ENCODE data around the gene MIGA2. TPM values are rescaled to one million over a fixed set of nuclear protein-coding genes. Genes with fewer than 3 reads are reported as not detected.

The MIGA2 gene
- total and polyA plus RNA-seq, 2 of the 8 experiments (the other 6 are each of a cell fraction or from before 2014, with no cell fraction given), result 24.6 to 39.0 TPM

GRCh38 chr9:129063061-129063460 is 26.6 kb downstream of the MIGA2 start:
- no peak for FAIRE-seq
- Histone ChIP-seq H3K27me3 (replicated peaks in 1 of 4; ENCODE audit: control insufficient read depth in 3 of 4, extremely low read depth in 1 of 4, insufficient read depth in 3 of 4, low read length in 3 of 4) (no peaks in the 10 kb centered on the region), H3K36me3 (ENCODE audit: control insufficient read depth in 2 of 4, insufficient read depth in 4 of 4, low read length in 3 of 4) (peaks cover 4 to 39% (median 20%) of the 10 kb centered on the region in 4 experiments; a peak in 7 of 8 replicates)

More at GRCh38 chr9:129063061-129063460, 26.6 kb downstream of the MIGA2 start:
- TF ChIP-seq TEAD4 (IDR thresholded peaks at IDR 0.05; ENCODE audit: low read depth, low read length), result no peak
- TF ChIP-seq KDM5A (IDR thresholded peaks at IDR 0.05; ENCODE audit: low read length), result no peak
- no peak for TF ChIP-seq EGR1 (IDR thresholded peaks at IDR 0.05; ENCODE audit: borderline replicate concordance, low read depth, low read length)
- no peak for TF ChIP-seq SRF (IDR thresholded peaks at IDR 0.05; ENCODE audit: low read depth, low read length)
- TF ChIP-seq E2F6 (IDR thresholded peaks at IDR 0.05), result no peak
- TF ChIP-seq ASH2L (IDR thresholded peaks at IDR 0.05; ENCODE audit: low read length), result no peak
- TF ChIP-seq EP300 (IDR thresholded peaks at IDR 0.05; ENCODE audit: borderline replicate concordance in 1 of 2, low read depth in 2 of 2, low read length in 2 of 2), result no peak
- no peaks in the 10 kb centered on the region for H3K23me2 ChIP-seq (ENCODE audit: low read depth, low read length)
- H3K27ac ChIP-seq (ENCODE audit: low read depth, low read length), result no peak overlapping the region
- peaks cover 1 to 2% of the 10 kb centered on the region in 2 experiments for H4K20me1 ChIP-seq (replicated peaks in 1 of 2; ENCODE audit: control insufficient read depth in 1 of 2, insufficient read depth in 2 of 2, low read length in 2 of 2)
- H4K91ac ChIP-seq (replicated peaks; ENCODE audit: insufficient read length, low read length), result no peak overlapping the region
- no peaks in the 10 kb centered on the region for H3K9me3 ChIP-seq (ENCODE audit: insufficient read depth in 2 of 2, low read depth in 1 of 2, low read length in 1 of 2)
- DNase-seq (ENCODE audit: low read depth in 1 of 2, low spot score in 2 of 2), result no peak
- H3K9ac ChIP-seq (replicated peaks in 1 of 4; ENCODE audit: extremely low read depth in 1 of 4, low read depth in 3 of 4, low read length in 3 of 4), result no peak overlapping the region
- H3K14ac ChIP-seq (ENCODE audit: insufficient read length), result no peak overlapping the region
- H3K56ac ChIP-seq (replicated peaks; ENCODE audit: insufficient read length, low read depth, low read length), result no peak overlapping the region
- no peak overlapping the region for H2BK120ac ChIP-seq (replicated peaks; ENCODE audit: low read depth, low read length)
- no peak overlapping the region for H2BK5ac ChIP-seq (ENCODE audit: low read depth, low read length)
- no peak overlapping the region for H2BK12ac ChIP-seq (ENCODE audit: low read depth, low read length)
- H3K23ac ChIP-seq (ENCODE audit: insufficient read length), result no peak overlapping the region
- H2BK15ac ChIP-seq (ENCODE audit: low read length), result no peak overlapping the region
- H4K8ac ChIP-seq (ENCODE audit: extremely low read depth, insufficient read depth, low read length), result peak overlapping the region; percentile 36; the same call in 1 of the 2 replicates
- POLR2A ChIA-PET (ENCODE audit: partially characterized antibody), result no interaction called here
- H3K4me3 ChIP-seq (ENCODE audit: extremely low read depth in 1 of 4, insufficient read depth in 2 of 4, low read depth in 3 of 4, low read length in 4 of 4), result no peak overlapping the region
- H4K5ac ChIP-seq (ENCODE audit: insufficient read length, low read depth, low read length), result no peak overlapping the region
- H2AFZ ChIP-seq (ENCODE audit: low read length), result no peak overlapping the region
- no peaks in the 10 kb centered on the region for H3K79me2 ChIP-seq (ENCODE audit: control insufficient read depth in 1 of 2, insufficient read depth in 2 of 2, low read length in 2 of 2)
- no peak overlapping the region for H3K18ac ChIP-seq (ENCODE audit: extremely low read depth, low read length)
- H2BK20ac ChIP-seq (ENCODE audit: low read length), result no peak overlapping the region
- no peaks in the 10 kb centered on the region for H3K79me1 ChIP-seq (ENCODE audit: low read depth, low read length)
- no peak overlapping the region for H3K4me2 ChIP-seq (ENCODE audit: insufficient read depth in 1 of 2, low read depth in 2 of 2, low read length in 2 of 2)
- H3K4me1 ChIP-seq (replicated peaks in 1 of 4; ENCODE audit: control insufficient read depth in 3 of 4, insufficient read depth in 4 of 4, low read length in 3 of 4), result no peaks in the 10 kb centered on the region
- H3K4ac ChIP-seq (replicated peaks; ENCODE audit: insufficient read length, low read depth, low read length), result no peak overlapping the region
- 91% methylated on average over 9 of the region's 9 CpGs; no CpG with 5 or more reads in 1 of the 2 experiments for WGBS, 2 experiments (ENCODE audit: extremely low coverage in 1 of 2, insufficient coverage in 1 of 2, insufficient read length in 1 of 2, insufficient replicate concordance in 2 of 2, low coverage in 1 of 2, low lambda C conversion rate in 2 of 2, missing lambda C conversion rate in 1 of 2)
- CTCF ChIA-PET (ENCODE audit: partially characterized antibody), result interaction anchor here (0.9 kb wide), 1 partner anchor 11 kb away, joined by 3 read pairs; no protein-coding TSS in a partner anchor
- no peak overlapping the region for H2AK5ac ChIP-seq (ENCODE audit: low read depth, low read length)

Measured in H1 (cell line).